Stimulated activated CD8-positive, alpha-beta memory T cell treated with anti-CD3 and anti-CD28 coated beads, Interleukin-7, amount 100 ng/mL, for 48 hours (primary cell): ENCODE results near the gene PRPF6.

Experiments used
- DNase-seq, 2 donors: peaks; one replicate each; pipeline ENCODE4 v3.0.0-alpha.2; 2020; ENCODE audit warnings: low read depth in 1 of 2; ENCODE audit errors: extremely low read depth in 1 of 2

PRPF6 gene

DNA sequence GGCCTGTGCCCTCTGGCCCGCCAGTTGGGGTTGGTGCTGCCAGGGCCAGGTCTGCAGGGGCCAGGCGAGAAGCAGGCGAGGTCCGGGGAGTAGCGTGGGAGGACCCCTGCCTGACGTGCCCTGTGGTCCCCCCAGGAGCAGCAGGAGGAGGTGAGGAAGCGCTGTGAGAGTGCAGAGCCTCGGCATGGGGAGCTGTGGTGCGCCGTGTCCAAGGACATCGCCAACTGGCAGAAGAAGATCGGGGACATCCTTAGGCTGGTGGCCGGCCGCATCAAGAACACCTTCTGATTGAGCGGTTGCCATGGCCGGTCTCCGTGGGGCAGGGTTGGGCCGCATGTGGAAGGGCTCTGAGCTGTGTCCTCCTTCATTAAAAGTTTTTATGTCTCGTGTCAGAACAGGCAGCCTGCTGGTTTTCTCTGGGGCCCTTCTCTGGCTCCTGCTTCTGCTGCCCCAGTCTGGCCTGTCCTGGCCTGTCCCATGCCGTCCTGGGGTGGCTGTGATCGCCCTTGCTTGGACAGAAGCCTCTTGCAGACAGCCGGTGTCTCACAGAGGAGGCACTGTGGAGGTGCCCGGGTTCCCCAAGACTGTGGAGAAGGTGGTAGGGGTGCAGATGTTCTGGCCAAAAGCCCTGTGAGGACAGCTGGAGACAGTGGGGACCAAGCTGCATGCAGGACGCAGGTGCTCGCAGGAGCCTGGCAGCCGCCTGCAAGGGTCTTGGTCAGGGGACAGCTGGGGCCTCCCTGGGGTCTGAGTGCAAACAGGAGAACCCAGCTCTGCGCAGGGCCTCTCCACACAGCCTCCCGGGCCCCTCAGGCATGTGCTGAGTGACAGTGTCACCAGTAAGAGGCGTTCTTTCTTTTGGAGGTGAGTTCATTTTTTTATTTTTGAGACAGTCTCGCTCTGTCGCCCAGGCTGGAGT, 52.0 kb downstream of the PRPF6 start:
- DNase-seq, result no peak

GRCh38 chr20:64033981-64034493, 53.1 kb downstream of the PRPF6 start:
- DNase-seq, result no peak

GRCh38 chr20:64035066-64035932, 54.4 kb downstream of the PRPF6 start:
- DNase-seq, result peak; percentile 25 to 63

DNA sequence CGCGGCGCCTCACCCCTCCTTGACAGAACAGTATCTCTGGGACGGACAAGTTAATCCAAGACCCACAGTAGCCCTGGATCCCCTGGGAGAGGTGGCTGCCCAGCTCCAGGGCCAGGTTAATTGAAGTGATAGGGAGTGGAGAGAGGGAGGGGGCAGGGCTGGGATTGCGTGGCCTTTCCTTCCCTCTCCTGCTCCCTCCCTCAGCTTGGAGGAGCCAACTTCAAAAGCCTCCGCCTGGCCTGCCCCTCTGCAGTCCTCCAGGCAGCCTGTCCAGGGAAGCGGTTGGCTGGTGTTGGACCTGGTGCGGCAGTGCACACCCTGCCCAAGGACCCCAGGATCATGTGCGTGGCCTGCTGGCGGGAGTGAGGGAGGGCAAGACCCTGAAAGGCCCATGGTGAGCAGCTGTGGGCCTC, 55.0 kb downstream of the PRPF6 start, which contains the start of gene C20orf204:
TSS of gene C20orf204 (plus strand) at position 250 of the 413 bp plus-strand sequence. CDS start at position 392, 142 bp downstream.
- no peak for DNase-seq

DNA sequence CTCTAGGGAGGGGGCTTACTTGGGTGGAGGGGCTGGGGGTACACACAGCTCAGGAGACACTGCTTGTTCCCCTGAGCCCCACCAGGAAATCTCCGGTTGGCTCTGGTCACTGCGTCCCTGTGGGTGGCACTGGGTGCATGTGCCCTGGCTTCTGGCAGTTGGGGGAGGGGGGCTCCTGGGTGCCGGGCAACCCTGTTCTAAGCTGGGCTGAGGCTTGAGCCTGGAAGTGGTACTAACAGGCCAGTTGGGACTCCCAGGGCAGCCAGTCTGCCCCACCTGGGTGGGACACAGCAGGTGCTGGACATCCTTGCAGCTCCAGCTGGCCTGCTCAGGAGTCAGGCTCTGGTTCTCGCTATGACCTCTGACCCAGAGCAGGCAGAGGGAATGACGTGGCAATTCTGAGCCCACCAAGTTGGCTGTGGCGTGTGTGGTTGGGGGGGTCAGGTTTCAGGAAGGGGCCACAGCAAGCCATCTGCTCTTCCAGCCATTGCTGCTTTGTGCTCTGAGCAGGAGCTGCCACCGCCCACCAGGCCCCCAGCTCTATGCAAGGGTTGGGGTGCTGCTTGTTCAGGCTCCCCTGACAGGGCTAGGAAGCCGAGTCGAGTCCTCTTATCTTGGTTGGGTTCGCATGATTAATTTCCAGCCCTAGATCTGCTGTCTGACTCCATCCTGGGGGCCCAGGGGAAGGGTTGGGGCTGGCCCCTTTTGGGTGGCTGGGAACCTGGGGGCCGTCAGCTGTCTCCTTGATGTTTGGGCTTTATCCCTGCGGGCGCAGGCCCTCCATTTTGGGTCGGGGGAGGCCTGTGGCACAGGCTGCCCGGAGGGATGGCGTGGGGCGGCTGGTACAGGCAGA, 55.6 kb downstream of the PRPF6 start:
- peak in 1 of 2 donors; percentile 65 for DNase-seq

DNA sequence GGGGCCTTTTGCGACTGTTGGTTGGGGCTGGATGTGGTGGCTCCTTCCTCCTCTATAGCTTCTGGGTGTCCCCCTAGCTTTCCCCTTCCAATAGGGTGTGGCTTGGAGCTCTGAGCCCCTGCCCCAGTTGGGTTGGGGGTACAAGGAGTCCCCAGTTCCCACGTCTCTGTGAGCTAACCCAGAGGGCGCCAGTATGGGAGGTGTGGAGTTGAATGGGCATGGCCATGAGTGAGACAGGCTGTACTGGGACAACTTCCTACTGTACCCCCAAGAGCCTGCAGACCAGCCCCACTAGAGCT, 56.2 kb downstream of the PRPF6 start:
- DNase-seq, result no peak

DNA sequence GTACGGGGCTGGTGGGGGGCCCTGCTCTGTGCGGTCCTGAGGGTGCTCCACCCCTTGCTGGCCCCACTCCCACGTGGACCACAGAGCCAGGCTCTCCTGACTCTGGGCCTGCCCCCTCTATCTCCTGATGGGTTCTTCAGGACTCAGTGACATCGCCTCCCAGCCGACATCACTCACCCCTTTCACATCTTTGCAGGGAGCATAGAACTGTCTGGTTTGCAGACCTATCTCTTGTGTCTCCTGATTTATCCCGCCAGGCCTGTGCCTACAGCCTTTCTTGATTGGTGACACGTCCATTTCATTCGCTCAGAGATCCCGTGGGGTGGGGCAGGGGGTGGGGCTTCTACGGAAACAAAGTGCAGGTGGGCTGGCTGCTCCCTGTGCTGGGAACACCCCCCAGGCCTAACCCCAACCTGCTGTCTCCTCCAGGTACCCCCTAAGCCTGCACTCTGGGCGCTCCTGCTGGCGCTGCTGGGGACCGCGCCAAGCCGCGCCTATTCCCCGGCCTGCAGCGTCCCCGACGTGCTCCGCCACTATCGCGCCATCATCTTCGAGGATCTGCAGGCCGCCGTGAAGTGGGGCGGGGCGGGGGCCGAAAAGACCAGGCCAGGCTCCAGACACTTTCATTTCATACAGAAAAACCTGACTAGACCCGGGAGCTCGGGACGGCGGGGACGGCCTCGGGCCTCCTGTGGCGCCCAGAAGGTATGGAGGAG, 56.7 kb downstream of the PRPF6 start:
- no peak for DNase-seq

- no peak for DNase-seq
Observed at GRCh38 chr20:64038224-64038564, 57.3 kb downstream of the PRPF6 start.

- DNase-seq, result peak; percentile 56 to 60
Observed at GRCh38 chr20:64038565-64039292, 57.8 kb downstream of the PRPF6 start.

GRCh38 chr20:64039293-64040160, 58.6 kb downstream of the PRPF6 start:
- no peak for DNase-seq

- no peak for DNase-seq
Observed at GRCh38 chr20:64040231-64041039, 59.5 kb downstream of the PRPF6 start.

DNA sequence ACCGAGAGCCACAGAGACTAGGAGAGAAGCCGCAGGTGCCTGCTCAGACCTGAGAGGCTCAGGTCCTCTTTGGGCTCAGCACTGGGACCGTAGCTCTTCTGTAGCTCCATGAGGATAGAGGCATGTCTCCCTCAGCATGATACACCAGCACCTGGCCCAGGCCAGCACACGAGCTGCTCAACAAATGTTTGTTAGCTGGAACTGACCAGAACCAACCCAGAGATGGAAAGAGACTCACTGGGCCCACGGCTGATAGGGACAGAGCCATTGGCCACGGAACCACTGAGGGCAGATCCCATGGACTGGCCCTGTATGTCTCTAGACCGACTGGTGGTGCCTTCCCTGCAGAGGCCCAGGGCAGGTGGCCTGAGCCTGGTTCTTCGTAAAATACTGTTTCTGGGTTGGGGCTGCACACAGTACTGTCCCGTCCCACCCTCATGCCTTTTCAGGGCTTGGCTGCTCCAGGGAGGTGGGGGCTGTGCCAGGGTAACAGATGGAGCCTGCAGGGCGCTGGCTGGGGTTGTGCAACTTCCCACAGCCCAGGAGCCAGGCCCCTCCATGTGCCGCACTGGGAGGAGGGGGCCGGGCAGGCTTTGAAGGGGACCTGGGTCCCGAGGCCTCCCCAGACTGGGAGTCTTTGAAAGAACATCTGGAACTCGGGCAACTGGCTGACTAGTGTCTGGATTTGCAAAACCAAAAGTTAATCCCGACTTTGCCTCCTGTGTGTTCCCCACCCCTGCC, 60.3 kb downstream of the PRPF6 start:
- DNase-seq, result no peak

GRCh38 chr20:64041781-64042053, 60.8 kb downstream of the PRPF6 start:
- no peak for DNase-seq

DNA sequence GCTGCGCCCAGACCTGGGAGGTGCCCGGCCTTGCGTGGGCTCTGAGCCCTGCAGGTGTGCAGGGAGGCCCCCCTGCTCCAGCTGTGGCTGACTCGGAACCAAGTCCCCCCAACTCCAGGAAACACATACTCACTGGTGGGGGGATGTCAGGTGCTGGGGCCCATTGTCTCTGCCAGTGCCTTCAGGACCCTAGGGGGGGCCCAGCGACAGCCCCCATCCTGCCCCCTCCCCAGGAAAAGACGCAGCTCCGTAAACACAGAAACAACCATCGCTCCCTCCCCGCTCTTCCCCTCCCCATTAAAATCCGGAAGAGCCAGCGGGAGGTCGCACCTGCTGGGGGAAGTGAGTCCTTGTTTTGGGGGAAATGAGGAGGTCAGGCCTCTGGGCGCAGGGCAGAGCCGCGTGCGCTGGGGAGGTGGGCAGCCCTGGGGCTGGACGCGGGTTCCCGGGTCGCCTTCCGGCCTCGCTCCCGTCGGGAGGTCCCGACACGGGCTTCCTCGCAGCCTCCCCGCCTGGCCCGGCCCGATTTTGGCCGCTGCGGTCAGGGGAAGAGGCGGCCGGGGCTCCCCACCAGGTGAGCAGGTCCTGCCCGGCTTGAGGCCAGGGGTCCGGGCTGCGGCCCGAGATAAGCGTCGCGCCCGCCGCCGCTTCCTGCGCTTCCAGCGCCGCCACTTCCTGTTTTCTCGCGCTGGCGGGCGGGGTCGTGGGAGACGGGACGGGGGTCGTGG, 61.3 kb downstream of the PRPF6 start:
- DNase-seq, result no peak

DNA sequence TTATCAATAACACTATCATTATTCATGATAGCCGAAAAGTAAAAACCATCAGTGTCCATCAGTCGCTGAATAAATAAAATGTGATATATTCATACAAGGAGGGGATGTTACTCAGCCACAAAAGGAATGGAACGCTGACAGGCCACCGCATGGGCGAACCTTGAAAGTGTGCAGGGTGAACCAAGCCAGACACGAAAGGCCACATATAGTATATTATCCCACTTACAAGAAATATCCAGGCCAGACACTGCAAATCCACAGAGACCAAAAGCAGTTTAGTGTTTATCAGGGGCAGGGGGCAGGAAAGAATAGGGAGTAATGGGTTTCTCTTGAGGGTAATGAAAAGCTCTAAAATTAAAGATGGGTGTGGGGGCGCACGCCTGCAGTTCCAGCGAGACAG, 62.8 kb downstream of the PRPF6 start:
- DNase-seq, result no peak

- DNase-seq, result no peak
Observed at GRCh38 chr20:64044484-64045247, 63.7 kb downstream of the PRPF6 start.
